ENCODE measurements around the gene SATB1. TPM values are rescaled to one million over a fixed set of nuclear protein-coding genes. Genes with fewer than 3 reads are reported as not detected.

SATB1 gene
- total RNA-seq, 1 experiment from 2014 or later, result 2.7 TPM

- RAD21 ChIA-PET (ENCODE audit: low non-redundant PET in 1 of 2, low total read pairs in 2 of 2, uncharacterized antibody in 2 of 2, unreplicated experiment in 2 of 2), result no interaction called here
- POLR2A ChIA-PET, result interaction anchor here (0.7 kb wide), 1 partner anchor 735 kb away, joined by 4 read pairs; no protein-coding TSS in a partner anchor
- Histone ChIP-seq H4K20me1 (ENCODE audit: insufficient read depth) (no peaks in the 10 kb centered on the region), H2AFZ (ENCODE audit: low read depth, low read length, poor library complexity, severe bottlenecking) (no peak overlapping the region), H3K4me2 (ENCODE audit: low read length) (peak overlapping the region; percentile 95), H3K27me3 (ENCODE audit: insufficient read depth, low read length) (peaks cover 29% of the 10 kb centered on the region), H3K9me2 (ENCODE audit: insufficient read depth) (no peaks in the 10 kb centered on the region), H3K4me3 (replicated peaks in 1 of 2; ENCODE audit: low read depth in 1 of 2, low read length in 2 of 2) (peak overlapping the region; percentile 53 to 68), H3K9me3 (ENCODE audit: control insufficient read depth in 1 of 2, insufficient read depth in 1 of 2, low read depth in 1 of 2, low read length in 2 of 2) (no peaks in the 10 kb centered on the region), H3K4me1 (ENCODE audit: control insufficient read depth in 1 of 2, insufficient read depth in 2 of 2, low read length in 2 of 2) (peaks cover 0 to 19% of the 10 kb centered on the region in 2 experiments; a peak in 2 of 4 replicates), H3K36me3 (ENCODE audit: control insufficient read depth in 1 of 2, insufficient read depth in 2 of 2, low read length in 2 of 2) (no peaks in the 10 kb centered on the region), H3K9ac (ENCODE audit: low read length) (no peak overlapping the region), H3K79me2 (ENCODE audit: insufficient read depth, low read length) (no peaks in the 10 kb centered on the region), H3K27ac (ENCODE audit: low read depth, low read length) (no peak overlapping the region)
- CTCF ChIA-PET, result no interaction called here
- TF ChIP-seq POLR2AphosphoS5 (IDR thresholded peaks at IDR 0.05; ENCODE audit: low read depth, low read length) (no peak), REST (IDR thresholded peaks at IDR 0.05; ENCODE audit: low read depth) (no peak), POLR2A (IDR thresholded peaks at IDR 0.05; ENCODE audit: borderline replicate concordance, extremely low read depth, insufficient read depth, insufficient read length) (no peak), ZBTB33 (IDR thresholded peaks at IDR 0.05; ENCODE audit: extremely low read depth, insufficient replicate concordance, low read length) (no peak), ZFX (IDR thresholded peaks at IDR 0.05) (no peak), CEBPB (IDR thresholded peaks at IDR 0.05; ENCODE audit: low read depth) (no peak), EZH2phosphoT487 (IDR thresholded peaks at IDR 0.05; ENCODE audit: borderline replicate concordance) (no peak), YY1 (IDR thresholded peaks at IDR 0.05; ENCODE audit: extremely low read depth, insufficient replicate concordance, low read depth, low read length) (no peak), EGR1 (IDR thresholded peaks at IDR 0.05; ENCODE audit: low read depth) (0 out of 2 replicates have a peak, but pooled peaks have one; percentile 7), SP1 (IDR thresholded peaks at IDR 0.05; ENCODE audit: low read depth) (no peak), JUND (IDR thresholded peaks at IDR 0.05) (no peak), MAX (IDR thresholded peaks at IDR 0.05) (0 out of 2 replicates have a peak, but pooled peaks have one; percentile 19)
- ATAC-seq (peak; percentile 47), DNase-seq (ENCODE audit: low read depth, low spot score) (no peak)
- intact Hi-C loops (cut with micrococcal nuclease), result no loop called here
- BruUV-seq (replicated peaks), result no TSS peak
These were observed 610 bp upstream of the SATB1 start for GRCh38 chr3:18425641-18426257.
